ENCODE data around the gene SLC35E3.

The SLC35E3 gene

DNA sequence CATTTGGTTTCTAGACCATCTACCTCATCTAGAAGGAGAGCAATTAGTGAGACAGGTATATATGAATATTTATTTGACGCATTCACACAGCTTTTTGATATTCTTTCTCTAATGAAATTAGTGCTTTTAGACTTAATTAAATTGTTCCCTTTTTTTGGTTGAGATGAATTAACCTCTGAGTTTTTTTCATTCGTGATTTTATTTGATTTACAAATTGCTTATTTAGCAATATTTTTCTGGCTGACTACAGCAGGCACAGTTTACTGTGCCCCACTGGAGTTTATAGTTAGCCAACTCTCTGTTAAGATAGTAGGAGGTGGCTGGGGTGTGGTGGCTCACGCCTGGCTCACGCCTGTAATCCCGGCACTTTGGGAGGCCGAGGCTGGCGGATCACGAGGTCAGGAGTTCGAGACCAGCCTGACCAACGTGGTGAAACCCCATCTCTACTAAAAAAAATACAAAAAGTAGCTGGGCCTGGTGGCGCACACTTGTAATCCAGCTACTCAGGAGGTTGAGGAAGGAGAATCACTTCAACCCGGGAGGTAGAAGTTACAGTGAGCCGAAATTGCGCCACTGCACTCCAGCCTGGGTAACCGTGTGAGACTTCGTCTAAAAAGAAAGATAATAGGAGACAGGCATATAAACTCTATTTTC lies 78.7 kb downstream of the SLC35E3 start:
- no peak overlapping the region for H3K27ac ChIP-seq (ENCODE audit: low read depth, low read length)
- H2AFZ ChIP-seq (ENCODE audit: low read depth, low read length, severe bottlenecking): no peak overlapping the region
- H3K9ac ChIP-seq (ENCODE audit: low read length): no peak overlapping the region
- H3K27me3 ChIP-seq (ENCODE audit: low read length): no peaks in the 10 kb centered on the region
- H3K36me3 ChIP-seq (ENCODE audit: low read length): peaks cover 72% of the 10 kb centered on the region
- no peak overlapping the region for H3K4me2 ChIP-seq (ENCODE audit: low read depth, low read length, poor library complexity, severe bottlenecking)
- no peaks in the 10 kb centered on the region for H3K9me3 ChIP-seq (ENCODE audit: insufficient read depth, low read length)
- TF ChIP-seq, protein P1, sequence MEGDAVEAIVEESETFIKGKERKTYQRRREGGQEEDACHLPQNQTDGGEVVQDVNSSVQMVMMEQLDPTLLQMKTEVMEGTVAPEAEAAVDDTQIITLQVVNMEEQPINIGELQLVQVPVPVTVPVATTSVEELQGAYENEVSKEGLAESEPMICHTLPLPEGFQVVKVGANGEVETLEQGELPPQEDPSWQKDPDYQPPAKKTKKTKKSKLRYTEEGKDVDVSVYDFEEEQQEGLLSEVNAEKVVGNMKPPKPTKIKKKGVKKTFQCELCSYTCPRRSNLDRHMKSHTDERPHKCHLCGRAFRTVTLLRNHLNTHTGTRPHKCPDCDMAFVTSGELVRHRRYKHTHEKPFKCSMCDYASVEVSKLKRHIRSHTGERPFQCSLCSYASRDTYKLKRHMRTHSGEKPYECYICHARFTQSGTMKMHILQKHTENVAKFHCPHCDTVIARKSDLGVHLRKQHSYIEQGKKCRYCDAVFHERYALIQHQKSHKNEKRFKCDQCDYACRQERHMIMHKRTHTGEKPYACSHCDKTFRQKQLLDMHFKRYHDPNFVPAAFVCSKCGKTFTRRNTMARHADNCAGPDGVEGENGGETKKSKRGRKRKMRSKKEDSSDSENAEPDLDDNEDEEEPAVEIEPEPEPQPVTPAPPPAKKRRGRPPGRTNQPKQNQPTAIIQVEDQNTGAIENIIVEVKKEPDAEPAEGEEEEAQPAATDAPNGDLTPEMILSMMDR (IDR thresholded peaks at IDR 0.05; ENCODE audit: insufficient read depth, low read length, poor library complexity, severe bottlenecking): no peak
- TF ChIP-seq EZH2phosphoT487 (conservative IDR thresholded peaks at IDR 0.05; ENCODE audit: low read length): no peak
- peaks cover 6% of the 10 kb centered on the region for H4K20me1 ChIP-seq (ENCODE audit: low read depth, low read length)
- no peaks in the 10 kb centered on the region for H3K9me2 ChIP-seq (replicated peaks; ENCODE audit: insufficient read depth, low read length)
- peaks cover 38% of the 10 kb centered on the region for H3F3A ChIP-seq (ENCODE audit: insufficient read depth)
- no peak overlapping the region for H3K4me3 ChIP-seq (ENCODE audit: insufficient read depth, low read length, poor library complexity, severe bottlenecking)
- peaks cover 21% of the 10 kb centered on the region for H3K79me2 ChIP-seq (ENCODE audit: insufficient read depth, low read length)

DNA sequence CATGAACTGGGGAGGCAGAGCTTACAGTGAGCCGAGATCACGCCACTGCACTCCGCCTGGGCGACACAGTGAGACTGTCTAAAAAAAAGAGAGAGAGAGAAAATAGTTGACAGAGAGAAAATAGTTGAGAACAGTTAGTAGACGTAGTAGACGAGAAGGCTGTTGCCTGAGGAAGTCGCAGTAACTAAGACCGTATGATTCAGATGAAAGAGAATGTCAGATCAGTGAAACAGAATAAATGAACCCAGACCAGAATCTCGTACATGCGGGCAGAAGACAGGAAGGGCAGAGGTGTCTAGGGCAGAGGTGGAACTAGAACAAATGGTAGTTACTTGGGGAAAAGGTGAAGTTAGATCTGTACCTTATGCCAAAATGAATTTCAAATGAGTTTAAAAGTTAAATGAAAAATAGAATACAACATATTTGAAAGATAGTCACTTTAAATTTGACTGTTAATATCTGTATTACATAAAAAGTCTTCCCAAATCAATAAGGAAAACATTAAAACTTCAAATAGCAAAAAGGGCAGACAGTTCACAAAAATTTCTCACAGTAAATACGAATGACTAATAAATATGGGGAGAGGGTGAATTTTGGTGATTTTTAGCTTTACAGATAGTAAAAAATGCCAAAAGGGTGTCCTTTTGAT lies 79.7 kb downstream of the SLC35E3 start:
- no peaks in the 10 kb centered on the region for H3K27me3 ChIP-seq (ENCODE audit: low read length)
- no peaks in the 10 kb centered on the region; the same call in none of the 2 replicates for H4K20me1 ChIP-seq (ENCODE audit: low read depth, low read length)
- H2AFZ ChIP-seq (ENCODE audit: low read depth, low read length, severe bottlenecking): no peak overlapping the region
- H3K9ac ChIP-seq (ENCODE audit: low read length): no peak overlapping the region
- H3K4me2 ChIP-seq (ENCODE audit: low read depth, low read length, poor library complexity, severe bottlenecking): no peak overlapping the region
- H3K27ac ChIP-seq (ENCODE audit: low read depth, low read length): no peak overlapping the region
- peaks cover 20% of the 10 kb centered on the region for H3K79me2 ChIP-seq (ENCODE audit: insufficient read depth, low read length)
- H3K9me3 ChIP-seq (ENCODE audit: insufficient read depth, low read length): no peaks in the 10 kb centered on the region
- H3K4me3 ChIP-seq (ENCODE audit: insufficient read depth, low read length, poor library complexity, severe bottlenecking): no peak overlapping the region
- TF ChIP-seq EZH2phosphoT487 (conservative IDR thresholded peaks at IDR 0.05; ENCODE audit: low read length): no peak
- TF ChIP-seq, protein P1 (IDR thresholded peaks at IDR 0.05; ENCODE audit: insufficient read depth, low read length, poor library complexity, severe bottlenecking): no peak
- peaks cover 33% of the 10 kb centered on the region for H3F3A ChIP-seq (ENCODE audit: insufficient read depth)
- peaks cover 65% of the 10 kb centered on the region for H3K36me3 ChIP-seq (ENCODE audit: low read length)
- no peaks in the 10 kb centered on the region for H3K9me2 ChIP-seq (replicated peaks; ENCODE audit: insufficient read depth, low read length)

DNA sequence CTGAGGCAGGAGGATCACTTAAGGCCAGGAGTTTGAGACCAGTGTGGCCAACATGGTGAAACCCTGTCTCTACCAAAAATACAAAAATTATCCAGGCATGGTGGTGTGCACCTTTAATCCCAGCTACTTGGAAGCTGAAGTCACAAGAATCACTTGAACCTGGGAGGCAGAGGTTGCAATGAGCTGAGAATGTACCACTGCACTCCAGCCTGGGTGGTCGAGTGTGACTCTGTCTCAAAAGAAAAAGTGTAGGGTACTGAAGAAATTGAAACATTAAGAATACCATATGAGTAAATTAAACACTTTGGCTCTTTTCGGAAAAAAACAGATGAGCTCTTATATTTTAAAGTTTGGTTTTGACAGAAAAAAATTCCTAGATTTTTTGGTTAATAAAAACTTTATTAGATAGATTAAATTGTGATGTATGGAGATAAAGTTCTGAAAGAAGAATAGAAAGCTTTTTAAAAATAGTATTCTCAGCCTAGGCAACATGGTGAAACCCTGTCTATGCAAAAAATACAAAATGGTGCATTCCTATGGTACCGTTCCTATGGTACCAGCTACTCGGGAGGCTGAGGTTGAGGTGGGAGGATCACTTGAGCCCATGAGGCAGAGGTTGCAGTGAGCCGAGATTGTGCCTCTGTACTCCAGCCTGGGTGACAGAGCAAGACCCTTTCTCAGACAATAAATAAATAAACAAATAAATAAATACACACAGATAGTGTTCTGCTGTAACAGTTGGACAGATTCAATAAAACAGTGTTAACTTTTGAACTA lies 82.1 kb downstream of the SLC35E3 start:
- Histone ChIP-seq H3K79me2 (ENCODE audit: insufficient read depth, low read length) (peaks cover 25% of the 10 kb centered on the region), H3K36me3 (ENCODE audit: low read length) (peaks cover 66% of the 10 kb centered on the region), H3K9me2 (replicated peaks; ENCODE audit: insufficient read depth, low read length) (no peaks in the 10 kb centered on the region)

More for the DNA sequence above, 82.1 kb downstream of the SLC35E3 start:
- H3K4me2 ChIP-seq (ENCODE audit: low read depth, low read length, poor library complexity, severe bottlenecking): no peak overlapping the region
- TF ChIP-seq, protein P1 (IDR thresholded peaks at IDR 0.05; ENCODE audit: insufficient read depth, low read length, poor library complexity, severe bottlenecking): no peak
- TF ChIP-seq EZH2phosphoT487 (conservative IDR thresholded peaks at IDR 0.05; ENCODE audit: low read length): no peak
- H2AFZ ChIP-seq (ENCODE audit: low read depth, low read length, severe bottlenecking): no peak overlapping the region
- H3K27me3 ChIP-seq (ENCODE audit: low read length): no peaks in the 10 kb centered on the region
- H3F3A ChIP-seq (ENCODE audit: insufficient read depth): peaks cover 33% of the 10 kb centered on the region
- no peak overlapping the region for H3K4me3 ChIP-seq (ENCODE audit: insufficient read depth, low read length, poor library complexity, severe bottlenecking)
- H3K9ac ChIP-seq (ENCODE audit: low read length): no peak overlapping the region
- H3K9me3 ChIP-seq (ENCODE audit: insufficient read depth, low read length): no peaks in the 10 kb centered on the region
- H4K20me1 ChIP-seq (ENCODE audit: low read depth, low read length): no peaks in the 10 kb centered on the region; the same call in 1 of the 2 replicates
- H3K27ac ChIP-seq (ENCODE audit: low read depth, low read length): no peak overlapping the region
